ENCODE data around the gene OGG1. TPM values are rescaled to one million over a fixed set of nuclear protein-coding genes. Genes with fewer than 3 reads are reported as not detected.

The OGG1 gene
- total RNA-seq, 3 donors from 2014 or later = 23.3 to 33.0 (median 28.6) TPM

DNA sequence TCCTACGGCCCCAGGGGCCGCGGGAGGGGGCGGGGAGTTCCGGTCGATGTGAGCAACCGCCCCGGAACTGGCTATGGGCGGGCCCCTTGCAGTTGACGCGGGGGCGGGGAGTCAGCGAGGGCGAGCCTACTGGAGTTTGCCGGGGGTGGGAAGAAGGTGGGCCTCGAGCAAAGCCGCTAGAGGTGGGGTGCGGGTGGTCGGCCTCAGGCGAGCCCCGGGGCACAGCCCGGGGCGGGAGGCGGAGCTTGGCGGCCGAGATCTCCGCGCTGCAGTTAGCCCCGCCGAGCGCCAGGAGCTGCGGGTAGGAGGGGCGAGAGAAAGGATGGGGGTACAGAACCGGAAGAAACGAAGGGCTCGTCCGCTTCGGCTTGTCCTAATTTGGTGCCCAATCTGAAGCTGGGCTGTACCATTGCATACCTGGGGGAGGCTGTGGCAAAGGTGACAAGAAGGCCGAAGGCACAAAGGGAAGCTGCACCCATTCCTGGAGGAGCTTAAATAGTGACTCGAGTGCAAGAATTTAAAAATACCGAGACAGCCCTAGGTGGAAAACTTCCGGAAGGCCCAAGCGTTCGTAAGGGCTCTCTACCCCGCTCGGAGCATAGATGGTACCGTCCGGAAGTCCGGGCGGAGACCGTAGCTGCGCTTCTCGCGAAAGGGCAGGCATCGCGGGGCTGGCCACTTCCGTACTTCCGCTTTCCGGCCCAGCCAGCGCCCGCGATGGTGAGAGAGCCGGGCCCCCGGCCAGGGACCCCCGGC lies 42.8 kb downstream of the OGG1 start, which contains the start of the genes ARPC4 and TADA3:
Gene ARPC4 (plus strand): TSS at position 678 of the 756 bp plus-strand sequence. CDS start 40 bp downstream, at position 718.
Gene TADA3 (minus strand): TSS at position 69 of the 756 bp plus-strand sequence. CDS start 1,007 bp downstream, outside the sequence.
- H3K36me3 ChIP-seq (ENCODE audit: low read depth) = peaks cover 2% of the 10 kb centered on the region
- ATAC-seq = peak; percentile 93
- H3K4me1 ChIP-seq (ENCODE audit: low read depth) = peaks cover 9% of the 10 kb centered on the region
- H3K4me3 ChIP-seq = peak within 1 kb of the TSS; percentile 98
- intact Hi-C loops (cut with DNase I, micrococcal nuclease) = no loop called here
- TF ChIP-seq, protein P1, sequence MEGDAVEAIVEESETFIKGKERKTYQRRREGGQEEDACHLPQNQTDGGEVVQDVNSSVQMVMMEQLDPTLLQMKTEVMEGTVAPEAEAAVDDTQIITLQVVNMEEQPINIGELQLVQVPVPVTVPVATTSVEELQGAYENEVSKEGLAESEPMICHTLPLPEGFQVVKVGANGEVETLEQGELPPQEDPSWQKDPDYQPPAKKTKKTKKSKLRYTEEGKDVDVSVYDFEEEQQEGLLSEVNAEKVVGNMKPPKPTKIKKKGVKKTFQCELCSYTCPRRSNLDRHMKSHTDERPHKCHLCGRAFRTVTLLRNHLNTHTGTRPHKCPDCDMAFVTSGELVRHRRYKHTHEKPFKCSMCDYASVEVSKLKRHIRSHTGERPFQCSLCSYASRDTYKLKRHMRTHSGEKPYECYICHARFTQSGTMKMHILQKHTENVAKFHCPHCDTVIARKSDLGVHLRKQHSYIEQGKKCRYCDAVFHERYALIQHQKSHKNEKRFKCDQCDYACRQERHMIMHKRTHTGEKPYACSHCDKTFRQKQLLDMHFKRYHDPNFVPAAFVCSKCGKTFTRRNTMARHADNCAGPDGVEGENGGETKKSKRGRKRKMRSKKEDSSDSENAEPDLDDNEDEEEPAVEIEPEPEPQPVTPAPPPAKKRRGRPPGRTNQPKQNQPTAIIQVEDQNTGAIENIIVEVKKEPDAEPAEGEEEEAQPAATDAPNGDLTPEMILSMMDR (IDR thresholded peaks at IDR 0.05) = no peak
- peak; percentile 95 to 96 (median 96) for DNase-seq
- no peaks in the 10 kb centered on the region for H3K9me3 ChIP-seq

DNA sequence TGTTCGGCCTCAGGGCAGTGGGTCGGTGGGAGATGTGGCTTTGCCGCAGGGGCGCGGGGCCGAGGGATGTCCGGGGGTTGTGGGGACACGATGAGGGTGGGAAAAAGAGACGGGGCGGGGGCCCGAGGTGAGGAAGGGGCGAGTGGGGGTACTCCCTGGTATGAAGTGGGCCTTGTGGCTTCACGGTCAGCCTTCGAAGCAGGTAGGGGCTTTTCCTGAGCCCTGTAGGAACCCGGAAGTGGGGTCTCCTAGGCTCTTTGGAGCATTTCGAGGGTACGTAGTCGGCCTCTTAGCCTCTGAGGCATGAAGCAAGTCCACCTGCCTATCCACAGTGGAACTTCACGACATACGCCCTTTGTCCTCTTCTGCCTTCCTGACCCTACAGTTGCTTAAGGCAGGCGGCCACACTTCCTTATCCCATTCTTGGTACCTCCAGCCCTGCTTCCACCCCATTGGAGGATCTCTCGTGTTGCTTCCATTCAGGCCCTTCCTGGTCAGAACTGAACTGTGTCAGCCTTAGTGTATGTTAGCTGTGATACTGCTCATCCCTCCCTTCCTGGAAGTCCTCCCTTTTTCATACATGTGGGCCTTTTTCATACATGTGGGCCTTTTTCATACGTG lies 43.5 kb downstream of the OGG1 start:
- H3K4me3 ChIP-seq = peak overlapping the region; percentile 98
- peaks cover 9% of the 10 kb centered on the region for H3K4me1 ChIP-seq (ENCODE audit: low read depth)
- DNase-seq = peak in 1 of 3 donors; percentile 59
- TF ChIP-seq, protein P1 (IDR thresholded peaks at IDR 0.05) = no peak
- no peaks in the 10 kb centered on the region for H3K9me3 ChIP-seq
- peaks cover 9% of the 10 kb centered on the region for H3K36me3 ChIP-seq (ENCODE audit: low read depth)
- peak; percentile 60 for ATAC-seq
- intact Hi-C loops (cut with DNase I, micrococcal nuclease) = no loop called here

GRCh38 chr3:9794400-9794799 lies 44.6 kb downstream of the OGG1 start:
- no peak overlapping the region for H3K4me3 ChIP-seq

DNA sequence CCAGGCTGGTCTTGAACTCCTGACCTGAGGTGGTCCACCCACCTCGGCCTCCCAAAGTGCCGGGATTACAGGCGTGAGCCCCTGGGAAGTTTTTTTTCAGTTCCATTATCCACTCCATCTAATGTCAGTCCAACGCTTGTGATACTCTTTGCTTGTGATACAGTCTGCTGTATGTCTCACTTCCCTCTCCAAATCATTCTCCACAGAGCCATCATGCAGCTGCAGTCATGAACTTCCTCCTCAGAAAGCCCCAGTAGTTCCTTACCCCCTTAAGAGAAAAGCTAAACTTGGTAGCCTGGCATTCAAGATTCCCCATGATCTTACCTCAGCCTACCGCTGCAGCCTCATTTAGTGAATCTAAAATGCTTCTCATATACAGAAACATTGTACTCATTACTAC lies 45.5 kb downstream of the OGG1 start:
- no peak overlapping the region for H3K4me3 ChIP-seq
- TF ChIP-seq, protein P1 (IDR thresholded peaks at IDR 0.05) = no peak
- DNase-seq (no peak), ATAC-seq (no peak)
- H3K4me1 ChIP-seq (ENCODE audit: low read depth) = peaks cover 9% of the 10 kb centered on the region
- no peaks in the 10 kb centered on the region for H3K9me3 ChIP-seq
- intact Hi-C loops (cut with DNase I, micrococcal nuclease) = no loop called here
- peaks cover 12% of the 10 kb centered on the region for H3K36me3 ChIP-seq (ENCODE audit: low read depth)

More at GRCh38 chr3:9794400-9794799, 44.6 kb downstream of the OGG1 start:
- H3K36me3 ChIP-seq (ENCODE audit: low read depth) = peaks cover 12% of the 10 kb centered on the region
- no peak for DNase-seq
- intact Hi-C loops (cut with DNase I, micrococcal nuclease) = no loop called here
- peaks cover 9% of the 10 kb centered on the region for H3K4me1 ChIP-seq (ENCODE audit: low read depth)
- no peaks in the 10 kb centered on the region for H3K9me3 ChIP-seq
- TF ChIP-seq, protein P1 (IDR thresholded peaks at IDR 0.05) = no peak
- no peak for ATAC-seq

DNA sequence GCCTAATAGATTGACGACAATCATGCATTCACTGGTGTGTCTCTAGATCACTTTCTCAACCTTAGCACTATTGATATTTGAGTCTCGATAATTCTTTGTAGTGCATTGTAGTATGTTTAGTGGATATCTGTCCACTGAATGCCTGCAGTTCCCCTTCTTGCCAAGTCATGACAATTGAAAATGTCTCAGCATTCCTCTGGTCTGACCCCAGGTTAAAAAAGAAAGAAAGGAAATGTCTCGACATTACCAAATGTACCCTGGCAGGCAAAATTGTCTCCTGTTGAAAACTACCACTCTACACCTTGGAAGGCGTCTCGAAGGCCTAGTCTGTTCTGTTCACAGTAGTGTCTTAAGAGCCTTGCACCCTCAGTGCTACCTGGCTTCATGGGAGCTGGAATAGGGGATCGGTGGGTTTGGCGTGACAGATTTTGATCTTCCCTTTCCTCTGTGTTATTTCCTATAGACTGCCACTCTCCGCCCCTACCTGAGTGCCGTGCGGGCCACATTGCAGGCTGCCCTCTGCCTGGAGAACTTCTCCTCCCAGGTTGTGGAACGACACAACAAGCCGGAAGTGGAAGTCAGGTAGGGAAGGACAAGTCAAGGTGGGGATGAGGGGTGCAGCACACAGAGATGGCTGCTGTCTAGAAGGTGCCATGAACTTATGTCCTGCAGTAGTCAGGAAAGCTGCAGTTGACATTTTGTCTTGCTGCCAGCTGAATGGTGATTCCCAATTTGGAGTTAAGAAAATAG lies 47.6 kb downstream of the OGG1 start:
- H3K36me3 ChIP-seq (ENCODE audit: low read depth) = peaks cover 19% of the 10 kb centered on the region
- intact Hi-C loops (cut with DNase I, micrococcal nuclease) = no loop called here
- no peaks in the 10 kb centered on the region for H3K9me3 ChIP-seq
- H3K4me1 ChIP-seq (ENCODE audit: low read depth) = peaks cover 3% of the 10 kb centered on the region
- TF ChIP-seq, protein P1 (IDR thresholded peaks at IDR 0.05) = no peak
- H3K4me3 ChIP-seq = no peak overlapping the region
- no peak for ATAC-seq
- DNase-seq = no peak

Data from mucosa of descending colon (tissue), 3 donors.